Measurements from ENCODE around the gene OBP2B.
"Not testable (repeated sequence)": the region's sequence is repeated elsewhere in the genome, so short reads cannot be mapped to it uniquely, and the experiment has no call there.

The OBP2B gene

GRCh38 chr9:133238272-133238850 is 29.3 kb upstream of the OBP2B start:
- peak; percentile 90 for DNase-seq

GRCh38 chr9:133237035-133237731 is 28.1 kb upstream of the OBP2B start:
- no peak for DNase-seq

DNA sequence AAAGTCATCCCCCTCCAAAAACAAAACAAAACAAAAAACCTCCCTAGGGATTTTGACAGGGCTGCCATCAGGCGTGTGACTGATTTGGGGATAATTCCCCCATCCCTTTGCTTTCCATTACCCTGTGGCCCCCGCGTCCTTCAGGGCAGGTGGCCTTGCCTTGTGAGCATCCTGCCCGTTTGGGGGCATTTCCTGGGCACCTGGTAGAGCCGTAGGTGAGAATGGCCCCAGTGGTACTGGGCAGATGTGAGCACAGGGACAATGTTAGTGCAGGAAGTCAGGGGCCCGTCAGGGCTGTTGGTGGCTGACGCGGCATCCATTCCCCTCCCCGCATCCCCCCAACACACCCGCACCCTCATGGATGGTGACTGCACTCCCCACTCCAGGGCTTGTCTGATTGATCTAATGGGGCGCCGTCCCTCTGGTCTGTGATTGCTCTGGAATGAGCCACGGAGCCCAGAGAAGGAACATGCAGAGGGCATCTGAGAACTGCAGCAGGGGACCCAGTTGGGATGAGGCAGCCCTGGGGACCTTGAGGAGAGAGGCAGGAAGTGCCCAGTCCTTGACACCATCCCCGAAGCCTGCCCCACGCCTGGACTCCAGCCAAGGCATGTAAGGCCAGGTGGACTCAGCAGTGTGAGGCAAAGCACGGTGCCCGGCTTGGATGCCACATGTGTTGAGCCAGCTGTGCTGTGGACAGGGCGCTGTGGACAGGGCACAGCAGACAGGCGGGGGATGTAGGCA is 27.4 kb upstream of the OBP2B start:
- not testable (repeated sequence) for DNase-seq

- DNase-seq: no peak
These were observed 26.6 kb upstream of the OBP2B start for GRCh38 chr9:133235549-133236222.

GRCh38 chr9:133234577-133235322 is 25.7 kb upstream of the OBP2B start:
- no peak for DNase-seq

DNA sequence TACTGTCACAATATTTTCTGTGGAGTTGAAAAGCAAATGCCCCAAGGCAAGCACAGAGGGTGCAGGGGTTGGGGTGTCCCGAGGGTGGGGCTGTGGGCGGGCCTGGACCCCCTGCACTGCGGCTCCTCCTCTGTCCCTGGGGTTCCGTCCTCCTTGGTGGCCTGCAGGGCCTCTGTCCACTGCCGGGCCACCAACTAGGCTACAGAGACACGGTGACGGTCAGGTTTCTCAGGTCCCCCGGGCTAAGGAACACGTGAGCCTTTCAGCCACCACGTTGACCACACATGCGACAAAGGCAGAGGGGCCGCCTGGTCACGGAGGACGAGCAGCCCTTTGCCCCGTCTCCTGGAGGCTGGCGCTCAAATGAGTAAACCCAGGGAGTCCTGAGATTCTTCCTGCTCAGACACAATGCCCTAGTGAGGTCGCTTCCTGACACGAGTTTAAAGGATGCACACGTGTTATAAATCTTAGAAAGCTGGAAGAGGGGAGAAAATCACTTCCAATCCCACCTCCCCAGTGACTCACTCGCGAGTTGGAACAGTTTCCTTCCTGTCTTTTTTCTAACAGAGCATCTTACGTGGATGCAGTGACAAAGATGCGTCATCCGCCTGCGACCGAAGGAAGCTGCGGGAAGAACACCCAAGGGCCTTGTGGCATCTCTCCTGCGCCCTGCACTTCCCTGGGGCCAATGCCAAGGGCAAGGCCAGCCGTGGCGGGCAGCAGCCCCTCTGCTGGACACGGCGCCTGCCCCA is 24.8 kb upstream of the OBP2B start:
- DNase-seq: no peak

DNA sequence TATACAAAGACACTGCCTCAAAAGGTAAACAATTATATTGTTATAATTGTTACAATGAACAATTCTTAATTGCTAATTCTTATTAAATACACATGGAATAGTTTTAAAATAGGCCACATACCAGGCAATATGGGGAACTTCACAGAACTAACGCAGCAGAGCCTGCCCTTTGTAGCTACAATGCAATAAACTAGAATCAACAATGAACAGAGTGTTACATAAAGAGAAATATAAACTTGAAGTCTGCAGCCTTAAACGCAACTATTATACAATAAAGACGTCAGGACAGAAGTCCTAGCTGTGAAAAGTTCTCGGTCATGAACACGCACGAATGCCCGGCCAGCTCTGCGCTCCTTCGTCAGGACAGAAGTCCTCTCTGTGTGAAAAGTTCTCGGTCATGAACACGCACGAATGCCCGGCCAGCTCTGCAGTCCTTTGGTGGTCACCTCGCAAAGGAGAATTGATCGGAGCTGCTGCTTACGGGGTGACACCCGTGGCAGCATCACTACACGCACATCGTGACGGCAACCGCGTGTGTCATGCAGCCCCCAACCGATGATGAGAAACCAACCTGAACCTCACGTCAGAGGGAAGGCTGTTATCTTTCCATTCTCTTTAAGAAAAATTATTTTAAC is 23.0 kb upstream of the OBP2B start:
- not testable (repeated sequence) for DNase-seq

GRCh38 chr9:133230514-133230913 is 21.5 kb upstream of the OBP2B start:
- not testable (repeated sequence) for DNase-seq

GRCh38 chr9:133230093-133230492 is 21.0 kb upstream of the OBP2B start:
- no peak for DNase-seq

- not testable (repeated sequence) for DNase-seq
These were observed 19.6 kb upstream of the OBP2B start for GRCh38 chr9:133228474-133229193.

DNA sequence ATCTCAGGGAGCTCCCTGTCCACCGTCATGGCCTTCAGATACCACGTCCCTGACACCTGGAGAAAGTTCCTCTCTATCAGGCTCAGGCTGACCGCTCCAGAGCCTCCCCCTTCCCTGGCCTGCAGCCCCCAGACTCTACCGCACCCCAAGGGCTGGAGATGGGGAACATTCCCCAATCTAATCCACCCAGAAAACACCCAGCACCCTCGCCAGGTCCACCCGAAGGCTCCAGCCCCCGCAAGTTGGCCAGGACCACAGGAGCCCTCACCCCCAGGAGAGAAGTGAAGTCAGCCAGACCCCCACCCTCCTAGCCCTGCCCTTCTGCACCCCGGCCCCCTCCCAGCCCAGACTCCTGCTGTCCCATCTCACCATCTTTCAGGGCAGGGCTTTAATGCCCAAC is 18.9 kb upstream of the OBP2B start:
- not testable (repeated sequence) for DNase-seq

DNA sequence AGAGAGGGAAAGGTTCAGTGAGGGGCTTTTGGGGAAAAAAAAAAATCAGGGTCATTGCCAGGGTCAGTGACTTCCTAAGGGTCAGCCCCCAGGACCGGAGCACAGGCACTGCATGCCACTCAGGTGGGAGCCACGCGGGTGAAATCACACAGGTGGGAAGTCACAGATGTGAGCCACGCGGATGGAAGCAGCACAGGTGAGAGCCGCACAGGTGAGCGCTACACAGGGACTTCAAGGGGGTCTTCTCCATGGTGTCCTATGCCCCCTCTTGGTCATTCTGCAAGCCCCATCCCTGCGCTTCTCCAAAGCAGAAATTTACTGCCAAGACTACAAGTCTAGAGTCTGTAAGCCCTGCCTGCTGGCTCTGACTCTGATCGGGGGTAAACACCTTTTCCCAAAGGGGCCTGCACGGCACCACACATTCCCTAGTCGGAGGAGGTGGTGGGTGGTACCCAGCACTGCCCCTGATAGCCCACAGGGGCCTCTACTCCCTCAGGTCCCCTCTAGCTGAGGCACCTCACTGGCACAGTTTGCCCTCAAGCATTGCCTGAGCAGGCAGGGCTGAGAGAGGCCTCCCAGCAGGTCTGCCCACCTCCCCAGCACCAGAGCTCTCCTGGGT is 18.3 kb upstream of the OBP2B start:
- no peak for DNase-seq

DNA sequence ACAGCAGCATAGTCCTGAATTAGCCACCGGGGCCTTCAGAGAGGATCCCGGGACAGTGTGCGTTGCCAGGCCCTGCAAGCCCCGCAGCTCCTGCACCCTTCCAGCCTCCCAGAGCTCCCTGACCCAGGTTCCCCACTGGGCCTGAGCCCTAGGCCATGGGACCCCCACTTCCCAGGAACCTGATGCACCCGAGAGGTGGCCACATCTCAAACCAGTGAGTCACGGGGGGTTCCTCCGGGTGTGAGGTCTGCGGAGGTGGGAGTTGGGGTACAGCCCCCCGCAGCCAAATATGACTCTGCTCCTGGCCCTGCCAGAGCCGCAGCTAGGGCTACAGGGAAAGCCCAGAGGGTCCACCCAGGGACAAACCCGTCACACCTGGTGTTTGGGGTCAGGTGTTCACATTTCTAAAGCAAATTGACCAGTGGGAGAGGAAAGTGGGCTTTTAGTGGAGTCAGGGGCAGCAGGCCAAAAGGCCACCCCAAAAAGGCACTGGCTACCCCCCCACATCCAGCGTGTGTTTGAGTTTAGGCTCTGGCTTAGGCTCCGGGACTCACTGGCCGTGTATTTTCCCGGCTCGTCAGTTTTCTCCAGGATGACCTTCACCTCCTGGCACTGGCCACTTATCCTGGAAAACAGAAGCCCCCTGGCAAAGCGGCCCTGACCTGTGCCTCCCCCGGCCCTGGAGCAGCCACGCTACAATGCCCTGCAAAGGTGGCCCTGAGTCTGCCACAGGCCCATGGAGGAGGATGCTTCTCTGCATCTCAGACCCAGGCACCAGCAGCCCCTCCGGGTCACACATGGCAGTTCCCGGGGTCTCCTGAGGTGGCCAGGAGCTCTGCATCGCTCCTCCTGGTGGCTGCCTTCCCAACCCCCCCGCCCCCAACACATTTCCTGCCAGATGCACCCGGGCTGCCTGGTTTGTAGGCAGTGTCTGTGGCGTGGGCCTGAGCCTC is 17.4 kb upstream of the OBP2B start:
- DNase-seq: no peak

DNA sequence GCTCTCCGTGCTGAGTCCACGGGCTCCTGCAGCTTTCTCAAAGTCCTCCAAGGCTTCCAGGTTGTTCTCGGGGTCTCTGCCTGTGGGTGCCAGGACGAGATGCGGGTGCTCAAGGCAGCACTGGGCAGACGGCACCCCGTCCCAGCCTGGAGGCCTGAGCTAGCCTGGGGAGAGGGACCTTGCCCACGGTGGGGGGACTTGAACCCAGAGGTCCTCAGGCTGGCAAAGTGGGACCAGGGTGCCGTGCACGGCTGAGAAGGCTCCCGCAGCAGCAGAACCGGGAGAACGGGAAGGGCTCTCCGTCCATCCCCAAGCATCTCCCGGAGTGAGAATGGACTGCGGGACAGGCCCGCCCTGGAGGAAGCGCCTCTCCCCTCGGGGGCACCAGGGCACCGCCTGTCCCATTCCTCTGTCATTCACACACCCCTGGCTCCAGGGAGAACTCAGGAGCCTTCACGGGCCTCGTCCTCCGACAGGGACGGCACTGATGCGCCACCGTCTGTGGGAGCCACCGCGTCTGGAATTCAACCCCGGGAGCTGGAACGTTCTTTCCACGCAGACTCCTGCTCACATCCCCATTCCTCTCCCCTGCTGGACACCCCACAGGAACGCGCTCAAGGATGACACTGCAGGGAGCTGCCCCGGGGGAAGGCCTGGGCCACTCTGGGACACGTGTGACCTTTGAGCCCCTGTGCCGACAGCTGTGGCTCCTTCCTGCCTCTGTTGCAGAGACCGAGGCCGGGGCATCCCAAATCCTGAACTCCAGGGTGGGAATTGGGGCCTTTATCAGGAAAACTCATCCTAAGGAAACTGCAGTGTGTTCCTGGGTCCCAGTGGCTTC is 16.3 kb upstream of the OBP2B start:
- DNase-seq: no peak

- DNase-seq: no peak
These were observed 15.7 kb upstream of the OBP2B start for GRCh38 chr9:133224762-133225161.

- not testable (repeated sequence) for DNase-seq
These were observed 14.2 kb upstream of the OBP2B start for GRCh38 chr9:133223159-133223756.

DNA sequence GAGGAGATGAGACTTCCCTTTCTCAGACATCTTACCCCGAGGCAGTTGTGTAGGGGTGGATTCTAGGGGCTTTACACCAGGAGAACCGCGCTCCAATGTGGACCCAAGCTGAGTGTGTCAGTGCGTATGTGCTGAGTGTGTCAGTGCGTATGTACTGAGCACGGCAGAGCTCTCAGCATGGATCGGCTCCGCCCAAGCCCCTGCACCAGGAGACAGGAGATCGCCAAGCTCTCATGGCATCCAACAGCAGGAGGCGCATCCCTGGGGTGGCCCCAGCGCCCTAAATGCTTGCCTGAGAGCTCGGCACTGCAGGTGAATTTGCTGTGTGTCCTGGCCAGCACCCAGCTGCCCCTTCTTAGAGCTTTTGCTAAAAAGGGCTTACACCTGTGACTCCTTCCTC is 12.9 kb upstream of the OBP2B start:
- not testable (repeated sequence) for DNase-seq
